Measurements from ENCODE around the gene UBE2E2.

Gene UBE2E2

DNA sequence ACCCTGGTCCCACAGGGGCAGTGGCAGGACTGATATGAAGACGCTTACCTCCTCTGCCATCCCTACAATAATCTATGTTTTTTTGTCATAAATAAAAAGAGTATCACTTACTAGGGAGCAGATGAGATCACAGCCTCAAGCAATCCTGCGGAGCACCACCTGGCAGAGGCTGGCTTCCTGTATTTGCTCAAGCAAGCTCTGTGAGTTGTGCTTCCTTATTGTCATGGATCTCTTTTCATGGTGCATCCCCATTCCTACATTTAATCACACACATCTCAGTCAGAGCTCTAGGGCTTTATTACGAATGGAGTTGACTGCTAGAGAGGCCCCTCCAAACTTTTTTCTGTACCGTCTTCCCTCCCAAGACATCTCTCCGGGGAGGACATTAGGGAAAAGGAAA is 186.0 kb downstream of the UBE2E2 start:
- DNase-seq (ENCODE audit: low read depth in 2 of 2): no peak

DNA sequence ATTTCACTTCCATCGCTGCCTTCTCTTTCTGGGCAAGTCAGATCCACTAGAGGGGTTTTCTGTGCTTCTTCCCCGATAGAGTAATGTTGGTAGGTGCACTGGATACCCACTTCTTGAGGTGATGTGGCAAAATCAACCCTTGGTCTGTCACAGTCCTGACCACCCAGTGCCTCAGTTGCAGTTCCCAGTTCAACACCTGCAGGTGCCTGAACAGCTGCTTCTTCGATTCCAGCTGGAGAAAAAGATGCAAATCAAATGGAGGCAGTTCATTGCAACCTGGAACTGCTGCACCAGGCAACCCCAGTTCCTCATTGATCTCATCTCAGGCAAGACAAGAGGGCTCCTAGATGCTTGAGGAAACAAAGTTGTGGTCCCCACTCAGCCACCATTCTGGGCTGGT is 186.6 kb downstream of the UBE2E2 start:
- DNase-seq (ENCODE audit: low read depth in 2 of 2): no peak

GRCh38 chr3:23390446-23390845 is 187.3 kb downstream of the UBE2E2 start:
- no peak for DNase-seq (ENCODE audit: low read depth in 2 of 2)

DNA sequence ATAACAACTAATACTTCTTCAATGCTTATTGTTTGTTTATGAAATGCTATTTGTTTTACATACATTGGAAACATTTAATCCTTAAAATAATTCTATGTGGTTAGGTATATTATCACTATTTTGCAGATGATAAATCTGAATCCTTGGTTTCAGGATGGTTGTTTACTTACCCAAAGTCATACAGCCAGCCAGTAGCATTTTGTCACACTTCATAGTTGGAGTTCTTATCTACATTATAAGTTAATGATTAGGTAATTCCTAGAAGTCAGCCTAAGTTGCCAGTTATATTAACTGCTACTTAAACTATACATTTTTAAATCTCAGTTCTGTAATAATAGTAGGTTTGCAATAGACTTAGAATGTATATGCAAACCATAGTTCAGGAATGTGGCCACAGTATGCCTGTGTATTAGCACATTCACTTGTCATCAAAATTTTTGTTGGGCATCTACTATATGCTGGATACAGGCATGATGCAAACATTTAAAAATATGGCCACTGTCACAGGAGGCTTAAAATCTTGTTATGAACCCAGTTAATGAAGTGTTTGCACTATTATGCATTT is 187.9 kb downstream of the UBE2E2 start:
- DNase-seq (ENCODE audit: low read depth in 2 of 2): no peak

GRCh38 chr3:23395115-23395514 is 192.0 kb downstream of the UBE2E2 start:
- DNase-seq (ENCODE audit: low read depth in 2 of 2): no peak

- DNase-seq (ENCODE audit: low read depth in 2 of 2): no peak
Measured at GRCh38 chr3:23396746-23397145, 193.6 kb downstream of the UBE2E2 start.

GRCh38 chr3:23399221-23399620 is 196.1 kb downstream of the UBE2E2 start:
- DNase-seq (ENCODE audit: low read depth in 2 of 2): no peak

- DNase-seq (ENCODE audit: low read depth in 2 of 2): no peak
Measured at GRCh38 chr3:23402728-23403492, 199.8 kb downstream of the UBE2E2 start.

GRCh38 chr3:23404246-23404645 is 201.1 kb downstream of the UBE2E2 start:
- DNase-seq (ENCODE audit: low read depth in 2 of 2): no peak

DNA sequence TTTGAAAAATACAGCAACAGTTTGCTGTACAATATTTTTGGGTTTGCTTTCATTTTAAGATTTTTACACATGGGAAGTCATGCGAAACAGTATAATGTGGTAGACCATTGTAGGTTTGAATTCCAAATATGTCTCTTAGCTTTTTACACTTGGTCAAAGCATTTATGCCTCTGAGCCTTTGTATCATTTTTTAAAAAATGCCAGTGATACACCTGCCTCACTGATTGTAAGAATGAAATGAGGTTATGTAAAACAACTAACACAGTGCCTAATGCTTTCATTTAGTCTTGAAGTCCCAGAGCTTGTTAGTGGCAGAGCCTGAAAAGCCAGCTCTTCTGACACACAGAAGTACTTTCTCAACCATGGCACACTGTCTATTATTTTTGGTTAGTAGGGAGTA is 202.0 kb downstream of the UBE2E2 start:
- no peak for DNase-seq (ENCODE audit: low read depth in 2 of 2)

GRCh38 chr3:23406601-23407000 is 203.5 kb downstream of the UBE2E2 start:
- no peak for DNase-seq (ENCODE audit: low read depth in 2 of 2)

- no peak for DNase-seq (ENCODE audit: low read depth in 2 of 2)
Measured at GRCh38 chr3:23418026-23418425, 214.9 kb downstream of the UBE2E2 start.

- no peak for DNase-seq (ENCODE audit: low read depth in 2 of 2)
Measured at GRCh38 chr3:23421811-23422516, 218.8 kb downstream of the UBE2E2 start.

- DNase-seq (ENCODE audit: low read depth in 2 of 2): no peak
Measured at GRCh38 chr3:23422517-23422851, 219.4 kb downstream of the UBE2E2 start.

- DNase-seq (ENCODE audit: low read depth in 2 of 2): no peak
Measured at GRCh38 chr3:23425410-23425809, 222.3 kb downstream of the UBE2E2 start.

DNA sequence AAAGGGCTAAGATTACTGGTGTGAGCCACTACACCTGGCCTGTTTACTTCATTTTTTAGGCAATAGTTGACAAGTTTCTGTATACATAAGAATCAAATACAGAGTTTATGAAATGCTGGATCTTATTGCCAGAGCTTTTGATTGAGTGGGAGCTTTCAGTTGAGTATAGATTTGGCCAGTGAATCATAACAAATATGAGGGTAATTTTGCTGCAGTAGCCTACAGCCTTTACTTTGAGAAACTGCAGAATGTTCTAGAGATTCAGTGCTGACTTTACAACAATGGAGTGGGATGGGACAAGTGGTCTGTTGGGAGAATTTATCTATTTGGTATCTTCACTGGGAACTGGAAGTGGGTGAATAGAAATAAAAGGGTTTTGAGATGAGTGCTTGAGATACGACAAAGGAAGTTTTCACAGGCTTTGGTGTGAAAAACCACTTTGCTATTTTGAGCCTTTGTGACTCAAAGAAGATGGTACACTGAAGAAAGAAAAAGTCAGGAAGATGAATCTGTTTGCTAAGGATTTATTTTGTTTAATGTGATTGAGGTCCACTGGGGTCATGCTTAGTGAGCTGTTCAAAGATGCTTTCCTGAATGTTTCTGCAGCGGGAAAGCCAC is 227.8 kb downstream of the UBE2E2 start:
- no peak for DNase-seq (ENCODE audit: low read depth in 2 of 2)

- no peak for DNase-seq (ENCODE audit: low read depth in 2 of 2)
Measured at GRCh38 chr3:23431764-23432163, 228.6 kb downstream of the UBE2E2 start.

- no peak for DNase-seq (ENCODE audit: low read depth in 2 of 2)
Measured at GRCh38 chr3:23435318-23435717, 232.2 kb downstream of the UBE2E2 start.

- DNase-seq (ENCODE audit: low read depth in 2 of 2): no peak
Measured at GRCh38 chr3:23435904-23436303, 232.8 kb downstream of the UBE2E2 start.

GRCh38 chr3:23437484-23438145 is 234.5 kb downstream of the UBE2E2 start:
- no peak for DNase-seq (ENCODE audit: low read depth in 2 of 2)

- DNase-seq (ENCODE audit: low read depth in 2 of 2): no peak
Measured at GRCh38 chr3:23438657-23439056, 235.5 kb downstream of the UBE2E2 start.

DNA sequence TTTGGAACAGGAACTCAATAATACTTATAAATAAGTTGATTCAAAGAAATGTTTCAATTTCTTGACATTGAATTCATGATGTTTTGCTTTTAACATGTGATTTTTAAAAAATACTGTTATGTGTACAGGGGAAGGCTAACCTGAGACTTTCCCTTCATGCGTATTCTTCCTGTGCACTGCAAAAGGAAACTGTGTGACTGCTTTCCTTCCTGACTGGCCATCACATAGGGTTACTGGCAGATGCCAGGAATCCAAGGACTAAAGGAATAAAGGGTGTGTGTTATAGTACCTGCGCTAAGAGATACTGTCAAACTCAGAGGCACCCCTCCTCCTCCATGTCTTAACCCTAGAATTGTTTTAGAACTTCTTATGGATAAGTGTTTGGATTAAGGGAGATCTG is 236.0 kb downstream of the UBE2E2 start:
- DNase-seq (ENCODE audit: low read depth in 2 of 2): no peak
